Endodermal cell (in vitro differentiated cells): ENCODE measurements around the gene C16orf46. TPM values are rescaled to one million over a fixed set of nuclear protein-coding genes. Genes with fewer than 3 reads are reported as not detected.
A peak's percentile ranks its signal among the peaks of the same experiment; 100 is the strongest.

Experiments
- DNase-seq: peaks from one replicate; pipeline ENCODE4 v3.0.0-alpha.2; 2017
- H3K27ac ChIP-seq: 2 replicates; pipeline ENCODE4 v1.5.1; 2013; ENCODE audit warnings: mild to moderate bottlenecking, low read depth, low read length, moderate library complexity
- H3K27me3 ChIP-seq: 2 replicates; pipeline ENCODE4 v1.6.1; 2013; ENCODE audit warnings: mild to moderate bottlenecking, low read length, moderate library complexity; ENCODE audit not compliant: insufficient read depth, control insufficient read depth, poor library complexity, severe bottlenecking
- H3K36me3 ChIP-seq: 2 replicates; pipeline ENCODE4 v1.7.0; 2013; ENCODE audit warnings: mild to moderate bottlenecking, low read length, moderate library complexity; ENCODE audit not compliant: control insufficient read depth, insufficient read depth
- H3K4me1 ChIP-seq: one replicate; pipeline ENCODE4 v1.7.0; 2013; ENCODE audit warnings: low read length; ENCODE audit not compliant: control insufficient read depth, insufficient read depth
- H3K4me3 ChIP-seq: 2 replicates; pipeline ENCODE4 v1.5.1; 2013; ENCODE audit warnings: mild to moderate bottlenecking, low read length, moderate library complexity
- H3K9ac ChIP-seq: 2 replicates; pipeline ENCODE4 v1.6.1; 2013; ENCODE audit warnings: mild to moderate bottlenecking, low read length, moderate library complexity; ENCODE audit not compliant: poor library complexity, severe bottlenecking; ENCODE audit errors: extremely low read depth
- H3K9me3 ChIP-seq: 2 replicates; pipeline ENCODE4 v1.6.1; 2013; ENCODE audit warnings: mild to moderate bottlenecking, low read length, moderate library complexity; ENCODE audit not compliant: control insufficient read depth
- H3K27ac Mint-ChIP-seq: 2 replicates; pipeline ENCODE4 v1.8.0; 2020; ENCODE audit warnings: mixed read lengths
- H3K27me3 Mint-ChIP-seq: 2 replicates; pipeline ENCODE4 v1.8.0; 2021; ENCODE audit warnings: mild to moderate bottlenecking, mixed read lengths; ENCODE audit not compliant: insufficient read depth
- H3K36me3 Mint-ChIP-seq: 2 replicates; pipeline ENCODE4 v1.8.0; 2020; ENCODE audit warnings: low read depth, mixed read lengths
- H3K4me1 Mint-ChIP-seq: 2 replicates; pipeline ENCODE4 v1.8.0; 2020; ENCODE audit warnings: mixed read lengths
- H3K4me3 Mint-ChIP-seq: 2 replicates; pipeline ENCODE4 v1.8.0; 2020; ENCODE audit warnings: mild to moderate bottlenecking, moderate library complexity, mixed read lengths
- H3K9me3 Mint-ChIP-seq: 2 replicates; pipeline ENCODE4 v1.8.0; 2020; ENCODE audit warnings: mild to moderate bottlenecking, mixed read lengths
- CTCF ChIP-seq: fragments of 200-600 bp; sonication (generic); conservative IDR thresholded peaks from 2 replicates; pipeline ENCODE4 v1.5.0; 2021; ENCODE audit warnings: antibody characterized with exemption, mild to moderate bottlenecking
- WGBS, 2 experiments: methylation state at CpG; one replicate each; pipeline versions ENCODE4 v1.1.5 to v1.1.7; 2013; ENCODE audit warnings: missing lambda C conversion rate in 2 of 2, mixed read lengths in 1 of 2; ENCODE audit not compliant: insufficient coverage in 1 of 2, insufficient read length in 1 of 2; 5-methylcytosine and 5-hydroxymethylcytosine counted together
- total RNA-seq, 2 donors: library from RNA; stranded (reverse); fragmentation: NEBNext Ultra II Directional in 1 of 2; extraction: Animal tissue kit (Norgen Biotek cat#: 25700) in 1 of 2; gene quantifications; 2 replicates in 1 of 2; 3 replicates in 1 of 2; pipeline ENCODE4 v1.2.1, GENCODE V29; 2021

Gene C16orf46
- total RNA-seq, 2 donors from 2014 or later, result 2.9 to 3.9 TPM

DNA sequence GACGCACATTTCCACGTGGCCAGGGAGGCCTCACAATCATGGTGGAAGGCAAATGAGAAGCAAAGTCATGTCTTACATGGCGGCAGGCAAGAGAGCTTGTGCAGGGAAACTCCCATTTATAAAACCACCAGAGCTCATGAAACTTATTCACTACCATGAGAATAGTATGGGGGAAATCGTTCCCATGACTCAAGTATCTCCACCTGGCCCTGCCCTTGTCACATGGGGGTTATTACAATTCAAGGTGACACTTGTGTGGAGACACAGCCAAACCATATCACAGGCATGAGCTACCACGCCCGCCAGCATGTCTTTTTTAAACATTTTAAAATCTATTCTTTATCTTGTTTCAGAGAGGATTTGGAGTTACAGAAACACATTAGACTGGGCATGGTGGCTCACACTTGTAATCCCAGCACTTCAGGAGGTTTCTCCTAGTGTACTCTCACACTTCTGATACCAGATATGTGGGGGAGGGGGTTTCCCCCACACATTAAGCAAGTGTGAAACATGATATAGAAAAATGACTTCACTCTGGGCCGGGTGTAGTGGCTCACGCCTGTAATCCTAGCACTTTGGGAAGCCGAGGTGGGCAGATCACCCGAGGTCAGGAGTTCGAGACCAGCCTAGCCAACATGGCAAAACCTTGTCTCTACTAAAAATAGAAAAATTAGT lies 47.0 kb downstream of the C16orf46 start:
- H3K27ac Mint-ChIP-seq, result no peak overlapping the region
- Histone ChIP-seq H3K4me3 (no peak overlapping the region), H3K27me3 (no peaks in the 10 kb centered on the region), H3K9me3 (peaks cover 10% of the 10 kb centered on the region), H3K9ac (no peak overlapping the region), H3K36me3 (peaks cover 47% of the 10 kb centered on the region), H3K4me1 (no peaks in the 10 kb centered on the region), H3K27ac (no peak overlapping the region)
- no peak for DNase-seq
- no peaks in the 10 kb centered on the region for H3K4me1 Mint-ChIP-seq
- WGBS, 2 experiments, result 94% methylated on average over 5 to 11 of the region's 11 CpGs
- no peak overlapping the region for H3K4me3 Mint-ChIP-seq
- peaks cover 40% of the 10 kb centered on the region for H3K36me3 Mint-ChIP-seq
- no peak for TF ChIP-seq CTCF
- H3K9me3 Mint-ChIP-seq, result peaks cover 12% of the 10 kb centered on the region
- H3K27me3 Mint-ChIP-seq, result no peaks in the 10 kb centered on the region

- no peak for TF ChIP-seq CTCF
- no peak for DNase-seq
- Mint-ChIP-seq H3K27me3 (no peaks in the 10 kb centered on the region), H3K4me1 (peaks cover 14% of the 10 kb centered on the region), H3K36me3 (peaks cover 64% of the 10 kb centered on the region), H3K4me3 (no peak overlapping the region), H3K9me3 (peaks cover 3% of the 10 kb centered on the region), H3K27ac (no peak overlapping the region)
- peaks cover 78% of the 10 kb centered on the region for H3K36me3 ChIP-seq
- no peak overlapping the region for H3K9ac ChIP-seq
- WGBS, 2 experiments, result 100% methylated on average over 1 of the region's 4 CpGs; no CpG with 5 or more reads in 1 of the 2 experiments
- no peak overlapping the region for H3K27ac ChIP-seq
- no peaks in the 10 kb centered on the region for H3K27me3 ChIP-seq
- no peak overlapping the region for H3K4me3 ChIP-seq
- H3K4me1 ChIP-seq, result peaks cover 8% of the 10 kb centered on the region
- H3K9me3 ChIP-seq, result no peaks in the 10 kb centered on the region
Observed at GRCh38 chr16:81026429-81026828, 50.6 kb downstream of the C16orf46 start.

GRCh38 chr16:81018496-81018895 lies 58.5 kb downstream of the C16orf46 start:
- DNase-seq, result no peak
- Histone ChIP-seq H3K27ac (no peak overlapping the region), H3K4me1 (peaks cover 8% of the 10 kb centered on the region), H3K9ac (no peak overlapping the region), H3K4me3 (no peak overlapping the region), H3K27me3 (no peaks in the 10 kb centered on the region), H3K9me3 (no peaks in the 10 kb centered on the region), H3K36me3 (peaks cover 91% of the 10 kb centered on the region)
- Mint-ChIP-seq H3K36me3 (peaks cover 79% of the 10 kb centered on the region), H3K27ac (peak overlapping the region; percentile 39), H3K4me1 (peaks cover 14% of the 10 kb centered on the region), H3K9me3 (no peaks in the 10 kb centered on the region), H3K4me3 (no peak overlapping the region), H3K27me3 (no peaks in the 10 kb centered on the region)
- TF ChIP-seq CTCF, result no peak
- WGBS, 2 experiments, result 95 to 100% methylated on average over 2 of the region's 2 CpGs
